T-helper 17 cell (primary cell): ENCODE measurements around the gene ZNF296. TPM values are rescaled to one million over a fixed set of nuclear protein-coding genes. Genes with fewer than 3 reads are reported as not detected.

Source experiments
- ATAC-seq: fragments of 150-1000 bp; cut with Tn5 transposase; 2 replicates; pipeline ENCODE4 v1.10.0; 2021; ENCODE audit warnings: mild to moderate bottlenecking, moderate library complexity
- DNase-seq, 3 donors: peaks; one replicate each; pipeline versions ENCODE4 v3.0.0 to v3.0.0-alpha.2; 2020 to 2021
- H3K9me3 ChIP-seq: one replicate; pipeline ENCODE4 v1.7.0; 2013; ENCODE audit warnings: low read length, mild to moderate bottlenecking; ENCODE audit not compliant: control insufficient read depth, poor library complexity, severe bottlenecking
- H3K27ac Mint-ChIP-seq: one replicate; pipeline ENCODE4 v1.8.0; 2022; ENCODE audit warnings: mild to moderate bottlenecking, moderate library complexity, mixed read lengths
- H3K27me3 Mint-ChIP-seq: one replicate; pipeline ENCODE4 v1.8.0; 2022; ENCODE audit warnings: mixed read lengths
- H3K36me3 Mint-ChIP-seq: one replicate; pipeline ENCODE4 v1.8.0; 2022; ENCODE audit warnings: low read depth, mixed read lengths
- H3K4me1 Mint-ChIP-seq: one replicate; pipeline ENCODE4 v1.8.0; 2022; ENCODE audit warnings: mild to moderate bottlenecking, mixed read lengths
- H3K4me3 Mint-ChIP-seq: one replicate; pipeline ENCODE4 v1.8.0; 2022; ENCODE audit warnings: mild to moderate bottlenecking, moderate library complexity, mixed read lengths
- total RNA-seq, 4 donors: library from RNA in 2 of 4; stranded (reverse) in 2 of 4; gene quantifications; one replicate each; pipeline ENCODE4 v1.2.3 and lab custom pipeline; 2022 to 2026

Gene ZNF296
- total RNA-seq, 2 donors from 2014 or later: 3.4 to 3.5 TPM

- ATAC-seq (peak; percentile 67), DNase-seq (no peak)
- Mint-ChIP-seq H3K4me1 (peaks cover 25% of the 10 kb centered on the region), H3K36me3 (peaks cover 5% of the 10 kb centered on the region), H3K4me3 (no peak overlapping the region), H3K27me3 (no peaks in the 10 kb centered on the region), H3K27ac (no peak overlapping the region)
- H3K9me3 ChIP-seq: no peaks in the 10 kb centered on the region
Observed at GRCh38 chr19:45051929-45052579, 24.2 kb downstream of the ZNF296 start.

- no peak for ATAC-seq
- peaks cover 5% of the 10 kb centered on the region for H3K36me3 Mint-ChIP-seq
Observed at GRCh38 chr19:45050036-45050435, 26.2 kb downstream of the ZNF296 start.

GRCh38 chr19:45049073-45049736 is 27.1 kb downstream of the ZNF296 start:
- H3K9me3 ChIP-seq: no peaks in the 10 kb centered on the region
- Mint-ChIP-seq H3K4me1 (peaks cover 37% of the 10 kb centered on the region), H3K27me3 (no peaks in the 10 kb centered on the region), H3K27ac (peak overlapping the region; percentile 84), H3K36me3 (peaks cover 3% of the 10 kb centered on the region), H3K4me3 (no peak overlapping the region)
- DNase-seq (no peak), ATAC-seq (no peak)

More at GRCh38 chr19:45050036-45050435, 26.2 kb downstream of the ZNF296 start:
- peaks cover 37% of the 10 kb centered on the region for H3K4me1 Mint-ChIP-seq
- H3K27me3 Mint-ChIP-seq: no peaks in the 10 kb centered on the region
- H3K27ac Mint-ChIP-seq: no peak overlapping the region
- DNase-seq: no peak
- H3K4me3 Mint-ChIP-seq: no peak overlapping the region
- H3K9me3 ChIP-seq: no peaks in the 10 kb centered on the region

- Mint-ChIP-seq H3K36me3 (peaks cover 3% of the 10 kb centered on the region), H3K27me3 (no peaks in the 10 kb centered on the region), H3K27ac (peak overlapping the region; percentile 78), H3K4me1 (peaks cover 37% of the 10 kb centered on the region), H3K4me3 (peak overlapping the region; percentile 19)
- DNase-seq (no peak), ATAC-seq (peak; percentile 66)
- no peaks in the 10 kb centered on the region for H3K9me3 ChIP-seq
Observed at GRCh38 chr19:45047188-45047797, 29.0 kb downstream of the ZNF296 start.

DNA sequence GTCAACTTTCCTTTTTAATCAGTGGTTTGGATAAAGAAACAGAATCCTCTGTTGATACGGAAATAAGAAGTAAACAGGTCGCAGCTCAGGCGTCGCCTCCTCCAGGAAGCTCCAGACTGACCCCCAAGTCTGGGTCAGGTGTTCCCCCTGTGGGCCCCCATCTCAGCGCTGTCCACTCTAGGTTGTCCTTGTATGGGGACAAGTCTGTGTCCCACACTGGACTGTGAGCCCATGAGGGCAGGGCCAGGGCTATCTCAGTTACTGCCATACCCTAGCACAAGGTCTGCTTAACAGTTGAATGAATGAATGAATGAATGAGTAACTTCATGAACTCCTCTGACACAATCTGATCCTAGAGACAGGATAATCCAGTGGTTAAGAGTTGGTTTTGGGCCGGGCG is 29.9 kb downstream of the ZNF296 start:
- no peak for ATAC-seq
- no peak for DNase-seq
- H3K9me3 ChIP-seq: no peaks in the 10 kb centered on the region
- Mint-ChIP-seq H3K4me1 (peaks cover 43% of the 10 kb centered on the region), H3K4me3 (no peak overlapping the region), H3K27me3 (no peaks in the 10 kb centered on the region), H3K36me3 (peaks cover 1% of the 10 kb centered on the region), H3K27ac (peak overlapping the region; percentile 78)

GRCh38 chr19:45045671-45046353 is 30.5 kb downstream of the ZNF296 start:
- no peak for ATAC-seq
- DNase-seq: no peak
- H3K9me3 ChIP-seq: no peaks in the 10 kb centered on the region
- H3K4me3 Mint-ChIP-seq: peak overlapping the region; percentile 31
- H3K27ac Mint-ChIP-seq: peak overlapping the region; percentile 78
- H3K27me3 Mint-ChIP-seq: no peaks in the 10 kb centered on the region
- peaks cover 43% of the 10 kb centered on the region for H3K4me1 Mint-ChIP-seq
- peaks cover 3% of the 10 kb centered on the region for H3K36me3 Mint-ChIP-seq

- ATAC-seq (no peak), DNase-seq (no peak)
- H3K27ac Mint-ChIP-seq: peak overlapping the region; percentile 97
- H3K27me3 Mint-ChIP-seq: no peaks in the 10 kb centered on the region
- H3K4me3 Mint-ChIP-seq: peak overlapping the region; percentile 50
- peaks cover 38% of the 10 kb centered on the region for H3K4me1 Mint-ChIP-seq
- no peaks in the 10 kb centered on the region for H3K9me3 ChIP-seq
- peaks cover 7% of the 10 kb centered on the region for H3K36me3 Mint-ChIP-seq
Observed at GRCh38 chr19:45041125-45041524, 35.2 kb downstream of the ZNF296 start.

DNA sequence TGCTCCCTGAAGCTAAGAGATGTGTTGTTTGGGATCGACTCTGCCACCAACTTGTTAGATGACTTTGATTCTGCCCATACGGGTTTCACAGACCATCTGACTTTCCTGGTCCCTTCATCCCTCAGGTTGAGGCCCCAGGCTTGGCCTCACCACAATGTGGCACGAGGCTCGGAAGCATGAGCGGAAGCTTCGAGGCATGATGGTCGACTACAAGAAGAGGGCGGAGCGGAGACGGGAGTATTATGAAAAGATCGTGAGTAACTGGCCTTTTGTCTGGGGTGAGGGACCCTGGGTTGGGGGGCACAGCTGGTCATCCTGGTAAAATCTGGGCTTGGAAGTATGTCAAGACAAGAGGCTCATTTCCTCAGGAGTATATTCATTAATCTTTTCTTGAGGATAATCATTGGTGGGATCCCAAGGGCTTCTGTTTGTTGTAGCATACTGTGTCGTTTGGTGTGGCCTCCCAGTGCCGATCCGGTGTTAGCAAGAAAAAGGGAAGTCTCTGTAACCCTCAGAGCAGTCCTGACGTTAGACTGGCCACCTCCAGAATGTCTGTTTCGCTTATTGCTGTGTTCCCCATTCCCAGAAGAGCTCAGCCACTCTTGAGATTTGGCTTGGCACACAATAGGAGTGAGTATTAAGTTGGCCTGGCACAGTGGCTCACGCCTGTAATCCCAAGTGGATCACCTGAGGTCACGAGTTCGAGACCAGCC is 36.1 kb downstream of the ZNF296 start:
- Mint-ChIP-seq H3K27ac (peak overlapping the region; percentile 97), H3K36me3 (peaks cover 7% of the 10 kb centered on the region), H3K27me3 (no peaks in the 10 kb centered on the region), H3K4me3 (peak overlapping the region; percentile 100), H3K4me1 (peaks cover 33% of the 10 kb centered on the region)
- DNase-seq (no peak), ATAC-seq (no peak)
- H3K9me3 ChIP-seq: no peaks in the 10 kb centered on the region

- H3K9me3 ChIP-seq: no peaks in the 10 kb centered on the region
- Mint-ChIP-seq H3K27me3 (no peaks in the 10 kb centered on the region), H3K4me3 (peak within 1 kb of the TSS; percentile 100)
Observed at GRCh38 chr19:45038931-45039893, 37.1 kb downstream of the ZNF296 start, which contains the start of gene CLASRP. CLASRP (plus strand) TSS chr19:45039045; CDS start chr19:45040213, 1,168 bp downstream.

GRCh38 chr19:45037393-45038169 is 38.7 kb downstream of the ZNF296 start:
- H3K9me3 ChIP-seq: no peaks in the 10 kb centered on the region
- ATAC-seq (no peak), DNase-seq (no peak)
- peaks cover 35% of the 10 kb centered on the region for H3K4me1 Mint-ChIP-seq
- peaks cover 12% of the 10 kb centered on the region for H3K36me3 Mint-ChIP-seq
- H3K27me3 Mint-ChIP-seq: no peaks in the 10 kb centered on the region
- peak overlapping the region; percentile 97 for H3K27ac Mint-ChIP-seq
- peak overlapping the region; percentile 100 for H3K4me3 Mint-ChIP-seq

More at GRCh38 chr19:45038931-45039893, 37.1 kb downstream of the ZNF296 start, which contains the start of gene CLASRP:
- Mint-ChIP-seq H3K4me1 (peaks cover 32% of the 10 kb centered on the region), H3K27ac (peak within 1 kb of the TSS; percentile 97), H3K36me3 (peaks cover 7% of the 10 kb centered on the region)
- peak; percentile 90 for ATAC-seq
- peak; percentile 84 to 86 (median 86) for DNase-seq

DNA sequence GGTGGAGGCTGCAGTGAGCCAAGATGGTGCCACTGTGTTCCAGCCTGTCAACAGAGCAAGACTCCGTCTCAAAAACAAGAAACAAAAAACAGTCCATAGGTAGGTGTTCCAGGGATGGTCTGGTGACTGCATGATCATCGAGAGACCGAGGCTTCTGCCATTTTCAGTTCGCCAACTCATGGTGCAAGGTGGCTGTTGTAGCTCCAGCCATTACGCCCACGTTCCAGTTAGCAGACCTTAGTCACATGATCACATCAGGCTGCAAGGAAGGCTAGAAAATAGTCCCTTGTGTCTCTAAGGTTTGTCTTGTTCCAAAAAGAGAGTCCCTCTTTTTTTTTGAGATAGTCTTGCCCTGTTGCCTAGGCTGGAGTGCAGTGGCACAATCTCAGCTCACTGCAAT is 40.5 kb downstream of the ZNF296 start:
- DNase-seq: no peak
- H3K4me3 Mint-ChIP-seq: no peak overlapping the region
- peaks cover 9% of the 10 kb centered on the region for H3K36me3 Mint-ChIP-seq
- peaks cover 22% of the 10 kb centered on the region for H3K4me1 Mint-ChIP-seq
- H3K27me3 Mint-ChIP-seq: no peaks in the 10 kb centered on the region
- H3K27ac Mint-ChIP-seq: no peak overlapping the region
- ATAC-seq: no peak
- no peaks in the 10 kb centered on the region for H3K9me3 ChIP-seq
